A549 (cell line): Measurements from ENCODE around the gene ADAMTS12. TPM values are rescaled to one million over a fixed set of nuclear protein-coding genes. Genes with fewer than 3 reads are reported as not detected.

ENCODE experiments used
- ATAC-seq, 2 experiments: fragments of 200-7000 bp in 1 of 2; fragments of >200 bp in 1 of 2; cut with Nextera tagmentation in 1 of 2; cut with Tn5 transposase in 1 of 2; 3 replicates each; pipeline versions ENCODE4 v1.8.0 to v1.9.1; 2018 to 2020; ENCODE audit warnings: mild to moderate bottlenecking in 1 of 2, moderate library complexity in 1 of 2
- CTCF ChIA-PET: fragments of 300-600 bp; sonication (Branson Sonifier 250); formaldehyde crosslinking; extraction: SDS; loops from one replicate; lab custom pipeline; 2021; ENCODE audit warnings: antibody characterized with exemption, inconsistent platforms; lab: Yijun Ruan, JAX
- POLR2A ChIA-PET: fragments of 350-600 bp; formaldehyde crosslinking; extraction: SDS; loops from one replicate; lab custom pipeline; 2021; ENCODE audit warnings: antibody characterized with exemption, inconsistent platforms; lab: Yijun Ruan, JAX
- DNase-seq, 2 experiments: peaks; one replicate each; pipeline versions ENCODE4 v3.0.0 to v3.0.0-alpha.2; 2011 to 2016; ENCODE audit warnings: low read depth in 1 of 2, low spot score in 1 of 2
- FAIRE-seq: peaks from 2 replicates; lab custom pipeline; 2011; peaks lifted over from hg19 to GRCh38; lab: Jason Lieb, UNC
- H3K27ac ChIP-seq, 2 experiments: fragments of >200 bp; sonication (Bioruptor Twin); formaldehyde crosslinking; 3 replicates each; pipeline ENCODE4 v1.5.1; 2016 to 2017
- H3K4me1 ChIP-seq: fragments of >200 bp; sonication (Bioruptor Twin); formaldehyde crosslinking; 3 replicates; pipeline ENCODE4 v1.6.1; 2016
- H3K4me2 ChIP-seq: fragments of >200 bp; sonication (Bioruptor Twin); formaldehyde crosslinking; 3 replicates; pipeline ENCODE4 v1.6.1; 2016
- H3K4me3 ChIP-seq: fragments of >200 bp; sonication (Bioruptor Twin); formaldehyde crosslinking; 3 replicates; pipeline ENCODE4 v1.5.1; 2016
- H3K9me3 ChIP-seq: fragments of >200 bp; sonication (Bioruptor Twin); formaldehyde crosslinking; 3 replicates; pipeline ENCODE4 v1.6.1; 2016
- CBX8 ChIP-seq: fragments of 200-600 bp; sonication (generic); IDR thresholded peaks from 2 replicates; pipeline ENCODE4 v1.6.1; 2016
- CEBPB ChIP-seq, 2 experiments: fragments of >200 bp in 1 of 2; sonication (Bioruptor Twin) in 1 of 2; formaldehyde crosslinking in 1 of 2; IDR thresholded peaks; 2 replicates each; pipeline ENCODE4 v1.6.1; 2012 to 2016
- CHD4 ChIP-seq: fragments of 200-600 bp; sonication (generic); IDR thresholded peaks from 2 replicates; pipeline ENCODE4 v1.6.1; 2016; ENCODE audit warnings: antibody characterized with exemption, mild to moderate bottlenecking, borderline replicate concordance
- ESRRA ChIP-seq: fragments of 150-350 bp; IDR thresholded peaks from 2 replicates; pipeline ENCODE4 v1.6.1; 2014; ENCODE audit warnings: mild to moderate bottlenecking, low read length, borderline replicate concordance
- FOXS1 ChIP-seq: fragments of 250-450 bp; sonication (Bioruptor Pico); IDR thresholded peaks from 2 replicates; pipeline ENCODE4 v1.5.0; 2020; ENCODE audit warnings: mild to moderate bottlenecking, moderate library complexity
- JUNB ChIP-seq: fragments of >200 bp; sonication (Bioruptor Twin); formaldehyde crosslinking; IDR thresholded peaks from 2 replicates; pipeline ENCODE4 v1.6.1; 2016
- MAFK ChIP-seq: fragments of 450-650 bp; IDR thresholded peaks from 2 replicates; pipeline ENCODE4 v1.6.1; 2014; ENCODE audit not compliant: partially characterized antibody
- NFE2L2 ChIP-seq: fragments of 150-350 bp; conservative IDR thresholded peaks from 2 replicates; pipeline ENCODE4 v1.6.1; 2014; ENCODE audit warnings: low read length
- RARB ChIP-seq: fragments of 250-450 bp; sonication (Bioruptor Pico); IDR thresholded peaks from 2 replicates; pipeline ENCODE4 v1.8.0; 2021; ENCODE audit warnings: mild to moderate bottlenecking, moderate library complexity
- SMC3 ChIP-seq: fragments of >200 bp; sonication (Bioruptor Twin); formaldehyde crosslinking; IDR thresholded peaks from 3 replicates; pipeline ENCODE4 v1.6.1; 2018; ENCODE audit warnings: inconsistent platforms
- ZC3H11A ChIP-seq: fragments of 450-650 bp; IDR thresholded peaks from 2 replicates; pipeline ENCODE4 v1.6.1; 2014; ENCODE audit warnings: antibody characterized with exemption, mild to moderate bottlenecking
- ZFP36 ChIP-seq: fragments of 450-650 bp; IDR thresholded peaks from 2 replicates; pipeline ENCODE4 v1.6.1; 2014; ENCODE audit warnings: borderline replicate concordance; ENCODE audit not compliant: partially characterized antibody
- ZSCAN20 ChIP-seq: fragments of 250-450 bp; sonication (Bioruptor Pico); IDR thresholded peaks from 2 replicates; pipeline ENCODE4 v1.8.0; 2022; ENCODE audit warnings: mild to moderate bottlenecking, moderate library complexity
- WGBS: methylation state at CpG from one replicate; pipeline ENCODE4 v1.1.6; 2017; ENCODE audit errors: missing lambda C conversion rate; 5-methylcytosine and 5-hydroxymethylcytosine counted together
- polyA plus RNA-seq, 4 experiments: library from polyadenylated mRNA; depleted of rRNA in 3 of 4; stranded (reverse); fragments of >200 nt; fragmentation: RNase III in 1 of 4; extraction: RNeasy Plus Mini Kit Qiagen cat#74134 plus additional on column Dnase treatment in 1 of 4; gene quantifications; 2 replicates in 3 of 4; 3 replicates in 1 of 4; pipeline ENCODE4 v1.2.3, GENCODE V29; 2011 to 2017
- TF ChIP-seq, protein P1 (sequence below): fragments of >200 bp; sonication (Bioruptor Twin); formaldehyde crosslinking; IDR thresholded peaks from 3 replicates; pipeline ENCODE4 v1.5.1; 2016
- TF ChIP-seq, protein P2 (sequence below): fragments of >200 bp; sonication (Bioruptor Twin); formaldehyde crosslinking; IDR thresholded peaks from 3 replicates; pipeline ENCODE4 v1.6.1; 2016
- TF ChIP-seq, protein P3 (sequence below): fragments of 150-350 bp; IDR thresholded peaks from 2 replicates; pipeline ENCODE4 v1.6.1; 2014; ENCODE audit warnings: low read depth, mild to moderate bottlenecking, low read length
- TF ChIP-seq, protein P4 (sequence below): fragments of 450-650 bp; IDR thresholded peaks from 2 replicates; pipeline ENCODE4 v1.6.1; 2014; ENCODE audit warnings: antibody characterized with exemption
- TF ChIP-seq, protein P5 (sequence below): IDR thresholded peaks from 2 replicates; pipeline ENCODE4 v1.6.1; 2012
- TF ChIP-seq, protein P6 (sequence below): fragments of >200 bp; sonication (Bioruptor Twin); formaldehyde crosslinking; IDR thresholded peaks from 2 replicates; pipeline ENCODE4 v1.6.1; 2016
- TF ChIP-seq, protein P7 (sequence below): fragments of 250-450 bp; sonication (Bioruptor Pico); IDR thresholded peaks from 2 replicates; pipeline ENCODE4 v1.5.0; 2020; ENCODE audit warnings: low read depth, mild to moderate bottlenecking, moderate library complexity

Gene ADAMTS12
- polyA plus RNA-seq, 2 of the 4 experiments (the other 2 are of a cell fraction), result 4.8 to 6.8 TPM

DNA sequence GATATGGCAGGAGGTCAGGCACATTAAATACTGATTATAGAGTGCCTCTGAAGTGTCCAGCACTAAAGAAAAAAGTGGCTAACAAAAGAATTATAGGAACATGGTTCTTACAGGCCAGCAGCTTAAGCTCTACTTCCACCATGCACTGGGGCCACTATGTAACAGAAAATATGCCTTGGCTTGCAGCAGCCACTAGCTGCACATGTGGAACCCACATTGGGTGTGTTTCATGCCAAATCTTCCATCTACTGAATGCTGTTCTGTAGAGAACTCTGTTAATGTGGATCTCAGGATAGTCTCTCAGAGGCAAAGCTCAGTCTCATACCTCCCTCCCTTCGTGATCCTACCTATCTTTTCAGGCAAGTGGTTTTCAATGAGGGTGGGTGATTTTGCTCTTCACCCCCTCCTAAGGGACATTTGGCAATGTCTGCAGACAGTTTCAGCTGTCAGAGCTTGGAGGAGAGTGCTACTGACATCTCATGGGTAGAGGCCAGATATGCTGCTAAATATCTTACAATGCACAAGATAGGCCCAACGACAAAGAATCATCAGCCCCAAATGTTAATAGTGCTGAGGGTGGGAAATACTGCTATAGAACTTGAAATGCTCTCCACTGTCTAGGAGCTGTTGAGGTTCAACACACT lies 232.1 kb downstream of the ADAMTS12 start (continued):
- TF ChIP-seq, protein P1, sequence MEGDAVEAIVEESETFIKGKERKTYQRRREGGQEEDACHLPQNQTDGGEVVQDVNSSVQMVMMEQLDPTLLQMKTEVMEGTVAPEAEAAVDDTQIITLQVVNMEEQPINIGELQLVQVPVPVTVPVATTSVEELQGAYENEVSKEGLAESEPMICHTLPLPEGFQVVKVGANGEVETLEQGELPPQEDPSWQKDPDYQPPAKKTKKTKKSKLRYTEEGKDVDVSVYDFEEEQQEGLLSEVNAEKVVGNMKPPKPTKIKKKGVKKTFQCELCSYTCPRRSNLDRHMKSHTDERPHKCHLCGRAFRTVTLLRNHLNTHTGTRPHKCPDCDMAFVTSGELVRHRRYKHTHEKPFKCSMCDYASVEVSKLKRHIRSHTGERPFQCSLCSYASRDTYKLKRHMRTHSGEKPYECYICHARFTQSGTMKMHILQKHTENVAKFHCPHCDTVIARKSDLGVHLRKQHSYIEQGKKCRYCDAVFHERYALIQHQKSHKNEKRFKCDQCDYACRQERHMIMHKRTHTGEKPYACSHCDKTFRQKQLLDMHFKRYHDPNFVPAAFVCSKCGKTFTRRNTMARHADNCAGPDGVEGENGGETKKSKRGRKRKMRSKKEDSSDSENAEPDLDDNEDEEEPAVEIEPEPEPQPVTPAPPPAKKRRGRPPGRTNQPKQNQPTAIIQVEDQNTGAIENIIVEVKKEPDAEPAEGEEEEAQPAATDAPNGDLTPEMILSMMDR, result no peak
- TF ChIP-seq, protein P2, sequence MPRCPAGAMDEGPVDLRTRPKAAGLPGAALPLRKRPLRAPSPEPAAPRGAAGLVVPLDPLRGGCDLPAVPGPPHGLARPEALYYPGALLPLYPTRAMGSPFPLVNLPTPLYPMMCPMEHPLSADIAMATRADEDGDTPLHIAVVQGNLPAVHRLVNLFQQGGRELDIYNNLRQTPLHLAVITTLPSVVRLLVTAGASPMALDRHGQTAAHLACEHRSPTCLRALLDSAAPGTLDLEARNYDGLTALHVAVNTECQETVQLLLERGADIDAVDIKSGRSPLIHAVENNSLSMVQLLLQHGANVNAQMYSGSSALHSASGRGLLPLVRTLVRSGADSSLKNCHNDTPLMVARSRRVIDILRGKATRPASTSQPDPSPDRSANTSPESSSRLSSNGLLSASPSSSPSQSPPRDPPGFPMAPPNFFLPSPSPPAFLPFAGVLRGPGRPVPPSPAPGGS, result no peak
- TF ChIP-seq, protein P3, sequence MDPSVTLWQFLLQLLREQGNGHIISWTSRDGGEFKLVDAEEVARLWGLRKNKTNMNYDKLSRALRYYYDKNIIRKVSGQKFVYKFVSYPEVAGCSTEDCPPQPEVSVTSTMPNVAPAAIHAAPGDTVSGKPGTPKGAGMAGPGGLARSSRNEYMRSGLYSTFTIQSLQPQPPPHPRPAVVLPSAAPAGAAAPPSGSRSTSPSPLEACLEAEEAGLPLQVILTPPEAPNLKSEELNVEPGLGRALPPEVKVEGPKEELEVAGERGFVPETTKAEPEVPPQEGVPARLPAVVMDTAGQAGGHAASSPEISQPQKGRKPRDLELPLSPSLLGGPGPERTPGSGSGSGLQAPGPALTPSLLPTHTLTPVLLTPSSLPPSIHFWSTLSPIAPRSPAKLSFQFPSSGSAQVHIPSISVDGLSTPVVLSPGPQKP, result no peak
- TF ChIP-seq CHD4 (no peak), SMC3 (no peak), MAFK (no peak), RARB (CRISPR knock-in tag) (no peak)
- TF ChIP-seq, protein P4, sequence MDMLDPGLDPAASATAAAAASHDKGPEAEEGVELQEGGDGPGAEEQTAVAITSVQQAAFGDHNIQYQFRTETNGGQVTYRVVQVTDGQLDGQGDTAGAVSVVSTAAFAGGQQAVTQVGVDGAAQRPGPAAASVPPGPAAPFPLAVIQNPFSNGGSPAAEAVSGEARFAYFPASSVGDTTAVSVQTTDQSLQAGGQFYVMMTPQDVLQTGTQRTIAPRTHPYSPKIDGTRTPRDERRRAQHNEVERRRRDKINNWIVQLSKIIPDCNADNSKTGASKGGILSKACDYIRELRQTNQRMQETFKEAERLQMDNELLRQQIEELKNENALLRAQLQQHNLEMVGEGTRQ, result no peak
- TF ChIP-seq, all 56 proteins: peak for 0

DNA sequence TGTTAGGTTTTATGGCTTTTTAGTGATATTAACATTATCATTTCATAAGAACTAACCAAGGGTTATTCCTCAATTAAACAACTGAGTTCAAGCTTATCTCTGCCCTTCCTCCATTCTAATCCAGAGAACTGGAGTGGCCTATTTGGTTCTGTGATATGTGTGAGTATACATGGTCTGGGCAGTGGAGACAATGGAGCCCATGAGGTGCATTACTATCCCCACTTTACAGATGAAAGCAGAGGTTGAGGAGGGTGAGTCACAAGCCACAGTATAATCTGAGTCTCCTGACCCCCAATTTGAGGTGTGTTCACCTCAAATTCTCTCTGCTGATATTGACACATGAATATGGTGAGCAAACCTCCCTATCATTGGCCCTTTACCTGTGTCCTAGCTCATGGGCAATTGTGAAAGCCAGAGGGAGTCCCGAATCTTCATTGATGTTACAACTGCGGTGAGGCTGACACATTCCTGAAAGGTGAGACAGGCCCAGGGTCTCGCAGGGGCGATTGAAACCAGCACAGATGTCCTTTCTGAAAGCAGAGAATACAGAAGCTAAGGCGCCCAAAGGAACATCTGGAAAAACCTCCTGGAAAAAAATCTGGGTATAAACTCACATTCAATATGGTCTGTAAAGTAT lies 233.9 kb downstream of the ADAMTS12 start:
- Histone ChIP-seq H3K9me3 (no peaks in the 10 kb centered on the region), H3K27ac (no peak overlapping the region), H3K4me2 (no peak overlapping the region), H3K4me3 (no peak overlapping the region), H3K4me1 (no peaks in the 10 kb centered on the region)
- ChIA-PET POLR2A (no interaction called here), CTCF (interaction anchor here (1.3 kb wide), 1 partner anchor 21 kb away, joined by 3 read pairs; no protein-coding TSS in a partner anchor)
- WGBS, result 55% methylated on average over 5 of the region's 5 CpGs
- TF ChIP-seq, protein P5, sequence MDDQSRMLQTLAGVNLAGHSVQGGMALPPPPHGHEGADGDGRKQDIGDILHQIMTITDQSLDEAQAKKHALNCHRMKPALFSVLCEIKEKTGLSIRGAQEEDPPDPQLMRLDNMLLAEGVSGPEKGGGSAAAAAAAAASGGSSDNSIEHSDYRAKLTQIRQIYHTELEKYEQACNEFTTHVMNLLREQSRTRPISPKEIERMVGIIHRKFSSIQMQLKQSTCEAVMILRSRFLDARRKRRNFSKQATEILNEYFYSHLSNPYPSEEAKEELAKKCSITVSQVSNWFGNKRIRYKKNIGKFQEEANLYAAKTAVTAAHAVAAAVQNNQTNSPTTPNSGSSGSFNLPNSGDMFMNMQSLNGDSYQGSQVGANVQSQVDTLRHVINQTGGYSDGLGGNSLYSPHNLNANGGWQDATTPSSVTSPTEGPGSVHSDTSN, result no peak
- TF ChIP-seq NFE2L2, result no peak
- no peak for TF ChIP-seq CBX8
- no peak for TF ChIP-seq ESRRA
- no peak for TF ChIP-seq ZFP36
- TF ChIP-seq CEBPB (IDR thresholded peaks at IDR 0.05), result no peak
- no peak for FAIRE-seq
- no peak for DNase-seq
- ATAC-seq, result no peak

DNA sequence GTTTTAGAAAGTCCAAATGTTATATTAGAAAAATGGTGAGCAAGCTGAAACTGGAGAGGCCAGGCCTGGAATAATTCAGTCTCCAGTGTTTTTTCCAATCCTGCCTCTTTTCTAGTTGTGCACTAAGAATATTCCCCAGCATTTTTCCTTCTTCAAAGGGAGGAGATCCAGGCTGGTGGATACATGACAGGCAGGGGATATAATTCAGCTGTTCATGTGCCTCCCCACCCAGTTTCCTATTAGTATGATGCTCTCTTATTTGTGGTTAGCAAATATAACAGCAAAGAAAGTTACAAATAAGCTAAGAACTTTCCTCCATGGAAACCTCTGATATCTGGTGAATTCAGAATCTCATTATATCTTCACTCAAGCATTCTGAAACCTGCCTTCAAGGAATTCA lies 234.6 kb downstream of the ADAMTS12 start:
- Histone ChIP-seq H3K4me3 (no peak overlapping the region), H3K4me2 (no peak overlapping the region), H3K9me3 (no peaks in the 10 kb centered on the region), H3K4me1 (no peaks in the 10 kb centered on the region), H3K27ac (no peak overlapping the region)
- ATAC-seq (no peak), DNase-seq (no peak), FAIRE-seq (no peak)
- TF ChIP-seq MAFK (no peak), FOXS1 (CRISPR knock-in tag) (no peak), ZSCAN20 (no peak), JUNB (no peak), ZC3H11A (no peak)
- TF ChIP-seq, protein P5, result no peak
- TF ChIP-seq, protein P6, sequence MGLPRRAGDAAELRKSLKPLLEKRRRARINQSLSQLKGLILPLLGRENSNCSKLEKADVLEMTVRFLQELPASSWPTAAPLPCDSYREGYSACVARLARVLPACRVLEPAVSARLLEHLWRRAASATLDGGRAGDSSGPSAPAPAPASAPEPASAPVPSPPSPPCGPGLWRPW, result no peak
- TF ChIP-seq, protein P7, sequence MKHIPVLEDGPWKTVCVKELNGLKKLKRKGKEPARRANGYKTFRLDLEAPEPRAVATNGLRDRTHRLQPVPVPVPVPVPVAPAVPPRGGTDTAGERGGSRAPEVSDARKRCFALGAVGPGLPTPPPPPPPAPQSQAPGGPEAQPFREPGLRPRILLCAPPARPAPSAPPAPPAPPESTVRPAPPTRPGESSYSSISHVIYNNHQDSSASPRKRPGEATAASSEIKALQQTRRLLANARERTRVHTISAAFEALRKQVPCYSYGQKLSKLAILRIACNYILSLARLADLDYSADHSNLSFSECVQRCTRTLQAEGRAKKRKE (CRISPR knock-in tag), result no peak
- CTCF ChIA-PET, result interaction anchor here (1.3 kb wide), 1 partner anchor 22 kb away, joined by 3 read pairs; no protein-coding TSS in a partner anchor
- POLR2A ChIA-PET, result no interaction called here
